GM18498 (cell line): ENCODE measurements around the gene MORN1.

Experiments used
- ATAC-seq: cut with Tn5 transposase; IDR thresholded peaks from one replicate; pipeline ENCODE4 v1.9.1; 2021; ENCODE audit warnings: mild to moderate bottlenecking, moderate library complexity; ENCODE audit not compliant: unreplicated experiment

The MORN1 gene

GRCh38 chr1:2311184-2312032 is 79.9 kb downstream of the MORN1 start:
- no peak for ATAC-seq

- no peak for ATAC-seq
Measured at GRCh38 chr1:2310332-2311183, 80.8 kb downstream of the MORN1 start.

- ATAC-seq, result no peak
Measured at GRCh38 chr1:2308844-2309243, 82.5 kb downstream of the MORN1 start.

GRCh38 chr1:2307972-2308371 is 83.4 kb downstream of the MORN1 start:
- ATAC-seq, result no peak

GRCh38 chr1:2307064-2307605 is 84.2 kb downstream of the MORN1 start:
- no peak for ATAC-seq

GRCh38 chr1:2306151-2306978 is 85.0 kb downstream of the MORN1 start:
- no peak for ATAC-seq

GRCh38 chr1:2304921-2305681 is 86.3 kb downstream of the MORN1 start:
- no peak for ATAC-seq

GRCh38 chr1:2304282-2304681 is 87.1 kb downstream of the MORN1 start:
- no peak for ATAC-seq

- no peak for ATAC-seq
Measured at GRCh38 chr1:2303781-2304180, 87.6 kb downstream of the MORN1 start.

GRCh38 chr1:2303016-2303775 is 88.2 kb downstream of the MORN1 start:
- ATAC-seq, result no peak

- no peak for ATAC-seq
Measured at GRCh38 chr1:2302292-2302925, 88.9 kb downstream of the MORN1 start.

GRCh38 chr1:2301607-2302291 is 89.6 kb downstream of the MORN1 start:
- ATAC-seq, result no peak

GRCh38 chr1:2300851-2301606 is 90.3 kb downstream of the MORN1 start:
- peak; percentile 62 for ATAC-seq

GRCh38 chr1:2300004-2300771 is 91.2 kb downstream of the MORN1 start:
- ATAC-seq, result peak; percentile 78

GRCh38 chr1:2299131-2299627 is 92.2 kb downstream of the MORN1 start:
- ATAC-seq, result no peak

- no peak for ATAC-seq
Measured at GRCh38 chr1:2298685-2299084, 92.7 kb downstream of the MORN1 start.
